Stimulated activated CD8-positive, alpha-beta memory T cell treated with anti-CD3 and anti-CD28 coated beads, Interleukin-12 subunit alpha, Interleukin-12 subunit beta, amount 100 ng/mL, for 1 hour (primary cell): Measurements from ENCODE around the gene TENM3.
"Not testable (repeated sequence)": the region's sequence is repeated elsewhere in the genome, so short reads cannot be mapped to it uniquely, and the experiment has no call there.

ENCODE experiments used
- DNase-seq: peaks from one replicate; pipeline ENCODE4 v3.0.0-alpha.2; 2020; ENCODE audit warnings: low read depth

Gene TENM3

DNA sequence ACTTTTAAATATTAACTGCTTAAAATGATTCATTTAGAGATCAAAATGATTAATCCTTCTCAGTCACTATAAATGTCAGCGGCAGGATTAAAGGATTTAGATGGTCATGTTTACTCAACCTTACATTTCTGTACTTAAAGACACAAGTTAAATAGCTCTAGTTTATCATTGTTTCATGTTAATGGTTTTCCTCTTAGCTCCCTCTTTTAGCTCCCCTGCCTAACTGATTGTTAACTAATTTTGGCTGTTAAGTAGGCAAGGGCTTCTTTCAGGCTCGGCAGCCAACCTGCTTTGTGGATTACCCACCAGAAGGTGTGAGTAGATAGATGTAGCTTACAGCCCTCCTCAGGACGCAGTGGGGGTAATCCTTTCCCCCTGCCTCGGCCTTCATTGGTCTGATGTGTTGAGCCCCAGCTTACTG lies 96.0 kb downstream of the TENM3 start:
- no peak for DNase-seq

DNA sequence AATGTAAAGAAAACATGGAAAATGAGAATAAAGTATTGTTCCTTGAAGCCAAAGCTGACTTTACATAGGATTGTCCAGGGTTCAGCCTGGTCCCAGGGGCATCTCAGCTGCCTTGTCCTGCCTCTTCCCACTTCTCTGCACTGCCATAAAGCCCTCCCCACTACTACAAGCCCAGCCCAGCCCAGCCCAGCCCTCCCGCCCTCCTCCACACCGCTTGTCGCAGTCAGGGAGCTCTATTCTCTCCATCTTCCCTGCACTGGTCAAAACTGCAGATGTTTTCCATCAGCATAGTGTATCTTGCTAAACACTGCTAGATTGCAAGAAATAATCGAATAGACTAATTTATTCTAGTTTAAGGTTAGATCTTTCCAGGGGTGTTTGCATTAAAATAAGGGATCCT lies 100.3 kb downstream of the TENM3 start:
- DNase-seq = no peak

DNA sequence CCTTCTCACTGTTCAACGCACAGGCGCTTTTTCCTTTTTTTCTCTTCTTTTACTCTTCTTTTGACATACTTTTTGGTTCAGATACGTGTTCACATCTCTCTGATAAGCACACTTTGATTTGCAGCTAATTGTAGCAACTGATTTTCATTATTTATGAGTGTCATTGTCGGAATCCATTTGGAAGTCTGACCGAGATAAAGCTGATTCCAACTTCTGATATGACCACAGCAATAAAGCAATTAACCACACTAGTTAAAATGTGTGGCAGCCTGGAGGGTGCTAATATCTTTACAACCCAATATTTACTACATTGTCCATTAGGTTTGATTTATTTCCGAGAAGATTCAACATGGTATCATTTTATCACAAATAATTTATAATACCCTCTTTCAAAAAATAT lies 101.8 kb downstream of the TENM3 start:
- no peak for DNase-seq

DNA sequence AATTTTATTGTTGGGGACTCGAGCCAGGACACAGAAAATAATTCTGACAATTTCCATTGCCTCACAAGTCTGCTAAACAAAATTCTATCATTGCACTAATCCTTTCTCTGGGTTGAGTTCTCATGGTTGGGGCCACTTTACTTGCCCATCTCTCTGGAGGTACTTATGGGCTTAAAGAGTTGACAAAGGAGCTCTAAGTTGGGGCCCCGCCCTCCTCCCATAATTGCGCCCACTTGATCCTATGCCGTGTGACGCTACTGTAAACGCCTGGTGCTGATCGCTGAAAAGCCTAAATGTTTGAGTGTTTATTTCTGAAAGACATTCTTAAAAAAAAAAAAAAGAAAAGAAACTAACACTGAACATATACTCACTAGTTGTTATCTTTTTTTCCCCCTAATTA lies 103.0 kb downstream of the TENM3 start:
- no peak for DNase-seq

DNA sequence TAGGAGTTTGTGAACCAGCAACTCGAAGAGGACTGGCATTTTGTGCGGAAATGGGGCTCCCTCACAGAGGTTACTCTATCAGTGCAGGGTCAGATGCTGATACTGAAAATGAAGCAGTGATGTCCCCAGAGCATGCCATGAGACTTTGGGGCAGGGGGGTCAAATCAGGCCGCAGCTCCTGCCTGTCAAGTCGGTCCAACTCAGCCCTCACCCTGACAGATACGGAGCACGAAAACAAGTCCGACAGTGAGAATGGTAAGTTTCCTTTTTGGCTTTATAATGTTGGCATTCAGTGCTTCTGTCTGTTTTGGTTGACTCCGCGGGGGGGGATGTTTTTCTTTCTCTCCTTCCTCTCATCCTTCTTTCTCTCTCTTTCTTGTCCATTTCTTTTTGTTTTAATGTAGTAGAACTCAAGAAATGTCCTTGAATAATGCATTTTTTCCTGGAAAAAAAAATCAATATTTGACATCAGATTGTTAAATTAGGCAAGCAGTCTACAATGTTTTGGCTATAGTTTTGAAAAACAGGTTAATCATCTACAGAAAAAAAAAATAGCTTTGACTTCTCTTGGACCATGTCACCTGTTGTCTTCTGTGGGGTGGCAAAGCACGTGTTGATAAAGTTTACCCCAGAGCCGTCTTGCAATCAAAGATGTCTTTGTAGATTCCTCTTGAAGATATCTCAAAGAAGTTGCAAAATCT lies 103.6 kb downstream of the TENM3 start:
- DNase-seq = no peak

DNA sequence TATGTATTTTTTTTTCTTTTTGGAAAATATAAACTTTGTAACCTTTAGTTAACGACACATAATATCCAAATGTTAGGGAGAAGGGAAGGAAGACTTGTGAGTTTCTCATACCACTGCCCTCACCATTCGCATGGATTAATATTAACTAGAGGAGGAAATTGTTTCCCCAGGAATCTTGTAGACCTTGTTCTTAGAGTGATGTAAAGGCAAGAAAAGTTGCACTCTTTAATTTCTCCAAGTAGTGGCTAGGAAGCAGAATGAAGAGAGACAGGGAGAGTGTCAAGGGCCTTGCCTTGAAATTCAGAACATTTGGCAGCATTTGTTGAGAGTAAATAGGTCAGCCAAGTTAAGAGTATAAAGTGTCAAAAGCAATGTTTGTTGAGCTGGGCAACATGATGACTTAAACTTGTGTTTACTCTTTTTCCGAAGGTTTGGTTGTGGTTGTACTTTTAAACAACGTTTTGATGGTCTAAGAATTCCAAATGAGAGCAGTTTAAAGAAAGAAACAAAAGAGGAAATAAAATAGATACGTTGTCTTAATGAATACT lies 105.7 kb downstream of the TENM3 start:
- DNase-seq = no peak

DNA sequence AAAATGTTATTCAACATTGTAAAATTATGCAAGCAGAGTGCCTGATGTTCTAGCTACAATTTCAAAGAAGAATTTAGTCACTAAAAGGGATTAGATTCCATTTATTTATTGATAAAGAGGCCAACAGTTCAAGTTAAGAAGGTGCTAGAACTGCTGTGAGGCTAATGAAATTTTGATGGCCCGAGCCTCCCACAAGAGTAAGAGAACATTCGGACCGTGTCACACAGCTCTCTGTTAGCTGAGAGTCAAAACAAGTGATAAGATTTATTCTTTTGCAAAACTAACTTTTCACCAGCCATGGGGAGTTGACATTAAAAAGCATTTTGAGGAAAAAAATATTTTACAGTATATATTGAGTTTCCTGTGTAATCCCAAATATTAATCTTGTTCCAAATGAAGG lies 106.8 kb downstream of the TENM3 start:
- no peak for DNase-seq

DNA sequence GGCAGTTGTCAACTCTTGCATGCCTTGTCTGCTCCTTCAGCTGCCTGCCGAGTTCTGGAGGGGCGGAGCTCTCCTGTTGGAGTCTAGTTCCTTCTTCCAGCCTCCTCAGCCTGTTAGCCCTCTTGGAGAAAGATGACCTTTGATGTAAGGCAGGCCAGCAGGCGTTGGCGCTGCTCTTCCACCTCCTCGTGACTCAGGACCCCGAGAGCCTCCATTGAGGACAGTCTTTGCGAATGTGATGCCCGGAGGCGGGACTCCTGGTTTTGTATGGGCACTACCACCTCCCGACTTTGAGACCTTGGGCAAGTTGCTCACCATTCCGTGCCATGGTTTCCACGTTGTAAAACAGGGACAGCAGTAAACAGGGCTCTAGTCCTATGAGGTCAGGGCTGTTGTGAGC lies 108.3 kb downstream of the TENM3 start:
- DNase-seq = no peak

DNA sequence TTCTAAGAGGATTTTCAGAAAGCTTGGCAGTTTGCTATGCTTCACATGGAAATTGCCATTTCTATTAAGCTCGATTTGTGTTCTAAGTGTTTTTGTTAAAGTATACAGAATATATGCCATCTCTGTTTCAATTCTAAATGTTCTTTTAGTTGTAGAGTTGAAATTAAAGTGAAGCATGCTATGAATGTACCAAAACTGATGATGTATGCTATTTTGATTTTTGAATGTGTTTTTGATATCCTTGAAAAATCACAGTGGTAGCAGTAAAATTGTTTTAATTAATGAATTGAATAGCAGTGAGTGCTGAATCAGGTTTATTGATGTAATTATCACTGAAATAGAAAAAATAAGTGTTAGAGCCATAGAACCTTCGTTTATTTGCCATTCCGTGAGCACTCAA lies 110.9 kb downstream of the TENM3 start:
- DNase-seq = no peak

DNA sequence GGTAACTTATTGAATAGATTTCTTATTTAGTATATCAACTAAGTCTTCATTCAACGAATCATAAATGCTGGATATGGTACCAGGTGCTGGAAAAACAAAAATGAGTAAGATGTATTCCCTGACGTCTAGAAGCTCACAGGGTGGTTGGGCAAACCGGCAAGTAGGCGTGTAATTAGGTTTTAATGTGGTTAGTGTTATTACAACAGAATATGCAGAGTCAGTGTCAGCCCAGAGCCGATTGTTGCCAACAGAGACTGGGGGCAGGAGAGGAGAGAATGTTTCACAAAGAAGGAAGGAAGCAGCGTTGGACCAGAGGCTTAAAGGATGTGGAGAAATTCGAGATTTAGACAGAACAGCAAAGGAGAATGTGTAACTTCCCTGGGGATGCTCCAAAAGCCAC lies 111.7 kb downstream of the TENM3 start:
- no peak for DNase-seq

DNA sequence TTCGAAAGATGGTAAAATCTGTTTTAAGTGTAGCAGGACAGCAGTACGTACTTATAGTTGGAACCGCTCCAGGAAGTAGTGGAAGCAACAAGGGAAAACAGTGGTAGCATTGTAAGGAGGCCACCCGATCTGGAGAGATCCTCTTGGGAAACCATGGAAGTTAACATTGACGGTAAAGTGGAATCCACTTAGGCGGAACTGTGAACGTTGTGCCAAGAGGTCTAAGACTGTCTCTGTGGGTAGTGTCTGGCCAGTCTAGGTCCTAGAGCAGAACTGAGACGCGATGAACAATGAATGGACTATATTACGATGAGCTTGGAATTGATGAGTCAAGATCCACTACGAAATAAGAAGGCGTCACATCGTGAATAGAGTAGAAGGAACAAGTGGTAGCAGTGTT lies 124.0 kb downstream of the TENM3 start:
- no peak for DNase-seq

DNA sequence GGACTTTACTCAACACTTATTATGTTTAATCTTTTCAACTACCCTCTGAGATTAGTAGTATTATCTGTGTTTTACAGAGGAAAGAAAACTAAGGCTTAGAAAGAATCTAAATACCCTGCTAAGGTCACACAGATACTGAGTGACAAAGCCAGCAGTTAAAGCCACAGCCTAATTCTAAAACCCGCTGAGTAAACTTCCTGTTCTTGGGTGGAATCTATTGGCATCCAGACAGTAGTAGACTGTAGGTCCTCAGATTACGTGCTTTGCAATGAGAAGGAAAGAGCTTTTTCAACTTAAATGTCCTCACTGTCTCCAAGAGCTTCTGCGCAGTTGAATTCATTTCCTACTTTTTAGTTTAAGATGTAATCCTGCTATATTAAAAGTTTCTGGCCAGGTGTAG lies 126.0 kb downstream of the TENM3 start:
- no peak for DNase-seq

DNA sequence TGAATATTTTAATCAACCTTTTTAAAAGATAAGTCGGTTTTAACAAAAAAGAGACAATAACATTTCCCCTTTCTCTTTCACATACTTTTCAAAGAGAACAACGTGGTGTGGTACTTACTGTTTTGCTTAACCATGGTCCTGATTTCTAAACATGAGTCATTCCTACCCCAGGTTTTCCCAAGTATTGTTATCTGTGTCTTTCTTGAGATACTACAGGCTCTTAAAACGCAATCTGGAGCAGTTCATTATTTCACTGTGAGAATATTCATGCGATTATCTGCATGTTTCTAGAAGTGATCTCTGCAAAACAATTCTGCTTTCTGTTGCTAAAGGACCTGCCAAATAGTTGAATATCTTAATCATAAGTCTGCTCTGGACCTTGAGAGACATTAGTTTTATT lies 127.3 kb downstream of the TENM3 start:
- no peak for DNase-seq

DNA sequence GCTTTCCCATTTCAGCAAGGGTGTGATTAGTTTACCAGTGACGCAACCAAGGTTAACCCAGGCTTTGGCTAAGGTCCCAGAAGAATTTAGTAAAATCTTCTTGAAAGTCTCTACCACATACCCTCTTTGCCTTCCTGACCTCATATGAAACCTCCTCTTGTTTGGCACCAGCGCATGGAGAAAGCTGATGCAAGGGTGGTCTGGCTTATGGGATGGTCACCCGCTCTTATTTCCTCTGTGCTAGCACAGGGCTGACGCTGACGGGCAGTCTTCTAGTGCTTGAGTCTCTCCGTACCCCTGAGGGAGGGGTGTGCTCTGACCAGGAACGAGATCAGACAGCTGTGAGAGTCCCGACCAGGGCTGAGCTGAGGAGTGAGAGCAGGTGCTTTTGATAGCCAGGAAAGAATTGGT lies 137.6 kb downstream of the TENM3 start:
- no peak for DNase-seq

DNA sequence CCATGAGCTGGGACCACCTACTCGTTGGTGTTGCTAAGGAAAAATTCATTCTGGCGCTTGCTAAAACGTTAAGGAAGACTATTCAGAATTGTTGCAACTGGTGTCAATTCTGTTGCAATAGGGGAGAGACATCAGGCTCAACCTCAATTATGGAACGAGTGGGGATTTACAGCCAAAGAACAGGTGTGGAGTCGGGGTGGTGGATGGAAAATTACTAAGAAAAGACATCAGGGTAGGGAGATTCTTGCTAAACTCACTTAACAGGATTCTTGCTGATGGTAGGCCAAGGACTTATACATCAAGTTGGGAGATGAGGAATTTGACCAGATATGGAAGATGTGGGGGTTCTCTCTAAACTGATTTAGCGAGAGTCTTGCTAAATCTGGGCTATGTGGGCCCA lies 139.7 kb downstream of the TENM3 start:
- DNase-seq = no peak

DNA sequence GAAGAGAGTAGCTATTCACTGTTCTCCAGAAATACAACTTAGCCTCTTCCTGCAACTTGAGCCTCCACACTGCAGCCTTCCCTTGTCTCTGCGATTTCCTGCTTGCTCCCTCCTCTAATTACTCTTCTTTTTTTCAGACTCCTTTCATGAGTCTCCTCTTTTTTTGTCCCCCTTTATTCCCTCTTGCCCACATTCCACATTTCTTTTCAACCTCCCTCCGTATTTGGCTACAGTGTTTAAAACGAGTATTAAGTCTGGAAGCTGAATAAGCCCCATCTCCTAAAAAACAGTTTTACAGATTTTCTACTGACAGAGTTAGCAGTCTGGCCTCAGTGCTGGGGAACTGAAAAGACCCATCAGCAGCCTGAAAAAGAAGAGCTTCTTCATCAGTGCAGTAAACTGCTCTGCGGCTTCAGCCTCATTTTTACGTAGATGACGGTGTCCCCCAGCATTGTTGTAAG lies 141.5 kb downstream of the TENM3 start:
- no peak for DNase-seq

DNA sequence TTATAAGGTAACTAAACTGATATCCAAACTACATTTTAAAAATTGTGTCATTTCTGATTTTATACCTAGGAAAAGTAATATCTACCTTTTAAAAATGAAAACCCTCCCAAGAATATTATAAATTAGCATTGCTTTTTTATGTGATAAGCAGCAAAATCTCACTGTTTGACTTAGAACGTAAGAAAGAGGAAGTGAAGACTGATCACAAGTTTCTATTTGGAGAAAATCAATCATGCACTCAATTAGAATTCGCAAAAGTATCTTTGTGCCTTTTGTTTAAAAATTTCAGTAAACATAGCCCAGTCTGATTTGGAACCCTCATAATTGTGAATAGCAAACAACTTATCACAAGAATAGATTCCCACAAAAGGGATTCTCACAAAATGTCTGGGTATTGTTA lies 142.7 kb downstream of the TENM3 start:
- no peak for DNase-seq

DNA sequence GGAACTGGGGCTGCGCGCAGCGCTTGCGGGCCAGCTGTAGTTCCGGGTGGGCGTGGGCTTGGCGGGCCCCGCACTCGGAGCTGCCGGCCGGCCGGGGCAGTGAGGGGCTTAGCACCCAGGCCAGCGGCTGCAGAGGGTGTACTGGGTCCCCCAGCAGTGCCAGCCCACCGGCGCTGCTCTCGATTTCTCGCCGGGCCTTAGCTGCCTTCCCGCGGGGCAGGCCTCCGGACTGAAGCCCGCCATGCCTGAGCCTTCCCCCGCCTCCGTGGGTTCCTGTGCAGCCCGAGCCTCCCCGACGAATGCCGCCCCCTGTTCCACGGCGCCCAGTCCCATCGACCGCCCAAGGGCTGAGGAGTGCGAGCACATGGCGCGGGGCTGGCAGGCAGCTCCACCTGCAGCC lies 143.4 kb downstream of the TENM3 start:
- not testable (repeated sequence) for DNase-seq

DNA sequence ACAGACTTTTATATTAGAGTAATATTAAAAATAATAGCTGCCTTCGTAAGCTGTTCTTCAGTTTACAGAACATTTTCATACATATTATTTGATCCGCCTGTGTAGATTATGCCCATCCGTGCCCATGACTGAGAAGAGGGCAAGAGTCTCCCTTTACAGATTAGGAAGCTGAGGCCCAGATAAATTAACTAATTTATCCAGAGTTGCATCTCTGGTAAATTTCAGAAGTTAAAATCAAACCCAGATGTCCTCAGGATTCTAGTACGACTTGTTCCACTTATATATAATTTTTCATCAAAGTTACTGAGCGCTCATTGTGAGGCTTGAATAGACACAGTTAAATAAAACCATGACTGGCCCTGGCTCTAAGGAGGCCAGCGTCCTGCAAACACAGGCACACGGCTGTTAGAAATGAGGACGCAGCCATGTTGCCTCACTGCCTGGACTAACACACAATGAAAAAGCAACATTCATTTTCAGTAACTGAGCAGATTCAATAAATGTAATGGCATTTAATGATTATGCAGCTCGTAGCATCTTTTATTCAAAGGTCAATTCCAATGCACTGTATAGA lies 148.0 kb downstream of the TENM3 start:
- DNase-seq = no peak

DNA sequence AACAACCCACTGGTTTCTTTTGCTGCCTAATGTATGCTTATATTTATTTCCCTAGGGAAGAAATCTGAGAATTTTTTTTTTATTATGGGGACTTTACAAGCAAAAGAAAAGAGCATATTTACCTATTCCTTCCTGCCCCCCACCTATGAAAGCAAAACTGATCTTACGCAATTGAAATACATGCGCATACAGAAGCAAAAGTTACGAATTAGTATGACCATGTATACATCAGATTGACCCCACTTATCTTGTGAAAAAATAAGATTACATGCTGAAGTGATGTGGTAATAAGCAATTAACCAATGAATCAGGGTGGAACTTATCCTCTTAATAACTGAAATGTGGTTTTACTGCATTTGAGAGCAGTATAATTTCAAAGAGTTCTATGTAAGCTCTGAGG lies 151.0 kb downstream of the TENM3 start:
- no peak for DNase-seq

DNA sequence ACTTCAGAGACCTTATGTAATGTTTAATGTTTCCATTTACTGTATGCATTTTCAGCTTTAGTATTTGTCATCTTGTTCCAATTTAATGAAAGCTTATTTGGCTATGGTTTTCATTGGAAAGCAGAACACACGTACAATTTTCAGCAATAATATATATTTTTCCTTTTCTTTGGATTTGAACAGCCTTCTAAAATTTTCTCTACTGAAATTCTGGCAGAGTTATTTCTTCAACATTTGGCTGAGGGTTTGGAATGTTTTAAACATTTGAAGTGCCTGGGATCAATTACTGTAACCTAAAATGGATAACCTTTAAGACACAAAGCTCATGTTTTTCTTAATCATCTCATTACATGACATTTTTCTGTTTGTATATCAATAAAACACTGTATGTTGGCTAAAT lies 156.9 kb downstream of the TENM3 start:
- DNase-seq = no peak

DNA sequence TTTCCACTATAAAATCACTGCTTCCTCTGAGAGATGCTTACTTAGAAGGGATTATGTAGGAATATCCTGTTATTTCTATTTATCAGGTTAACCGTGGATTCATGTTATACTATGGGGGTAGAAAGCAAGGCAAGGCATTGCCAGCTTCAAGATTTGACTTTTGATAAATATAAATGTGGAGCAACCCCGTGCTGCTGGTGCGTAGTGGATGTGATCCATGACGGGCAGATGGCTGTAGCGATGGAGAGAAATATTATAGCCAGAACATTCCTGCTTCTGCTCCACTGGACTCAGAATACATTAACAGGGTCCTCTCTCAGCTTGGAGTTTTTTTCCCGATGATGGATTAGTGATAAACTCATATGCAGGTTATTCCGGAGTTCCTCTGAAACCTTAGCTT lies 157.6 kb downstream of the TENM3 start:
- DNase-seq = no peak

DNA sequence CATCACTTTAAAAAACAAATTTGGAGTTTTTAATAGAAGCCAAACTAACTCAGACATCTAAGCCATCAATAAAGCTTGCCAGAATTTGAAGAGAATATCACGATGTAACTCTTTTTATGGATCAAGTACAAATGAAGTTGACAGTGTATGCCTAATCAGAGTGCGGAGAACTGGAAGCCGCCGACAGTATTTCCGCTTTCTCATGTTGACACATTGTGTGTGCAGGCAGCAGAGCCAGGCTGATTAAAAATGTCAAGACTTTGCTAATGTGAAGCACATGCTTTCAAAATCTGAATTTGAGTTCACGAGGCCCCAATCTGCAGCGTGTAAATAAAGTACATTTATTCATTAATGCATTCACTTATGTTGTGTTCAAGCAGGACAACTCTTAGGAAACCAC lies 161.2 kb downstream of the TENM3 start:
- no peak for DNase-seq

DNA sequence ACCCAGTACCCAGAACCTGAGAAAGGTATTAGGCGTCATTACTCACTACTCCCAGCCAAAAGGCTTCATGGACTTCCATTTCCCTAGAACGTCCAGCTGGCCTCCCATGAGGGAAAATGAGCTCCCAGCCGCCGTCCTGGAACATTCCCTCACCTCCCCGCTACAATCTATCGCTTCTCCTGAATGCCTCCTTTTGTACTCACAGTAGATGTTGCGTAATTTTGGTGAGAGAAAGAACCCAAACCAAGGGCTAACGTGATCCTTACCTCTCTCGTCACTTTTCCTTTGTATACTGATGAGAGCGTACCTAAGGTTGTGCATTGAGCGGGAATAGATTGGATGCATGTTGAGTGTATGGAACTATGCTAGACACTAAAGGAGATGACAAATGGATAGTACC lies 161.9 kb downstream of the TENM3 start:
- no peak for DNase-seq
